Measurements from ENCODE around the gene CPN2.
A peak's percentile ranks its signal among the peaks of the same experiment; 100 is the strongest.

CPN2 gene

DNA sequence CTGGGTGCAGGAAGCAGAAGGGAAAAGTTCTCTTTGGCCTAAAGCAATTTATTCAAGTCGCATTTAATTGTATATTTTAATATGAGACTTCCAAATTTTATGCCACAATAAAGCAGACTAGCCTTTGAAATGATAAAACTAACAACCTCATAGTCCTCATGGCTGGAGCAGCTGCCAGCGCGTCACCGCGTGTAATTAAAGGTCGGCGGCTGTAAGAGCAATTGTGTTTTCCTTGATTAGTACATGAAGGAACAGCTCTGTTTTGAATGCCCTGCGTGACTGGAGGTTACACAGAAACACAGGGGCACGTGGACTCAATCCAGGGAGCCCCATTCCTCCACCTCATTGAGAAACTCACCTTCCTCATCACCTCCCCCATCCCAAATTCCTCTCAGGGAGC is 28.5 kb upstream of the CPN2 start:
- DNase-seq, result peak; percentile 74

DNA sequence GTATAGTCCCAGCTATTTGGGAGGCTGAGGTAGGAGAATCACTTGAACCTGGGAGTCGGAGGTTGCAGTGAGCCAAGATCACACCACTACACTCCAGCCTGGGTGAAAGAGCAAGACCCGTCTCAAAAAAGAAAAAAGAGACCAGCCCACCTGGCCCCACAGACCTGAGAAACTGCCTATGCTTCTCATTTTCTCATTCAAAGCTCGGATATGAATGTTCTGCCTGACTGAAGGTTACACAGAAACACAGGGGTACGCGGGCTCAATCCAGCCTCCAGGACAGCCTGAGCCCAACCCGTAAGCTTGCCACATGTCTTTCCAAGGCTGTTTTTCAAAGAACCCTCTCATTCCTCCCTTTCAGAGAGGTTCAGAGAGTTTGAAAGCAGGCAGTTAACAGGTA is 28.1 kb upstream of the CPN2 start:
- no peak for DNase-seq

DNA sequence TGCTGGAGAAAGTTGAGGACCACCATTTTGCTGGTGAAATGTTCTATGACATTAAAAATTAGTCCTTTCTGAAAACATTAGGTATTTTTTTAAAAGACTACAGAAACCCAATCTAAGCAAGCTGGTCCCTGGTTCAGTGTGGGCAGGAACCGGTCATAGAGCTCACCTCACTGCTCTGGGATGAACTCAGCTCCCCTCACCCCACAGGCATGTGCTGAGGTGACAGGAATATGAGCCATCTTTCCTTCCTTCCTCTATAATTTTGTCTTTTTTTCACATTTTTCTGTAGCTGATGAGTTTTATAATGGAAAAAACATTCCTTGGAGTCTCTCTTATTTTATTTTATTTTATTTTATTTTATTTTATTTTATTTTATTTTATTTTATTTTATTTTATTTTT is 26.6 kb upstream of the CPN2 start:
- no peak for DNase-seq

DNA sequence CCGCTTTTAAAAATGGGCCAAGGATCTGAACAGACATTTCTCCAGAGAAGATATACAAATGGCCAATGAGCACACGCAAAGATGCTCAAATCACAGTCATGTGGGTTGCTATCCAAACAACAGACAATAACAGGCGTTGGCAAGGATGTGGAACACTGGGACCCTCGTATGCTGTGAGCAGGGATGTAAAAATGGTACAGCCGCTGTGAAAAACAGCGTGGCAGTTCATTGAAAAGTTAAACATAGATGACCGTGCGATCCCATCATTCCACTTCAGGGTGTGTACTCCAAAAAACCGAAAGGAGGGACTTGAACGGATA is 25.1 kb upstream of the CPN2 start:
- no peak for DNase-seq

DNA sequence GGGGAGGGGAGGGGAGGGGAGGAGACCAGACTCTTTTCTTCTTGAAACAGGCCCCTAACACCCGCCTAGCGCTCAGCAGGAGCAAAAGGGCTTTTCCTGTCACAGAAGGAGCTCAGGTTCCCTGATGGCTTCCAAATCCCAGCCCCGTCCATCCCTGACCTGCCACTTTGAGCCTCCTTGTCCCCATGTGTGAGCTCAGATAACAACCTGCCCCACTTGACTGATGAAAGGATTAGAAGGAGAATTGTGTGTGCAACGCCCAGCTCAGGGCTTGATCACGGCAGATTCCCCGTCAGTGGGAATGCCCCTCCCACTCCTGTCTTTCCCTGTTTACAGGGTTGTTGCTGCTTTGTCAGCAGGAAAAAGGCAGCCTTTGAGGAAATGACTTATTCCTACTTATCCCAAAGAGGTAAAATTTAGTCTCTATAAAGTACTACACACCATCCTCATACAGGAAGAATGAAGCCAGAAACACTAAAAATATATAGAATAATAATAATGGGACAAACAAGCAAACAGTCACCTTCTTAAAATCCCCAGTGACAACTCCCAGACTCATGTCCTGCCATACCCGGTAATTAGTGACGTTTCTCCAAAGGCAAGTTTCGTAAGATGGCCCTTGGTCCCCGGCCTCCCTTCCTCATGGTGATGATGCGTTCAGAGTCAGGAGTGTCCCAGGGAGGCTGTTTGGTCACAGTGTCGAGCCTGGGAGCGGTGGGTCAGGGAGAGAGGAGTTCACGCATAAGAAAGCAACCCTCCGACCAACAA is 24.5 kb upstream of the CPN2 start:
- peak; percentile 65 for DNase-seq

DNA sequence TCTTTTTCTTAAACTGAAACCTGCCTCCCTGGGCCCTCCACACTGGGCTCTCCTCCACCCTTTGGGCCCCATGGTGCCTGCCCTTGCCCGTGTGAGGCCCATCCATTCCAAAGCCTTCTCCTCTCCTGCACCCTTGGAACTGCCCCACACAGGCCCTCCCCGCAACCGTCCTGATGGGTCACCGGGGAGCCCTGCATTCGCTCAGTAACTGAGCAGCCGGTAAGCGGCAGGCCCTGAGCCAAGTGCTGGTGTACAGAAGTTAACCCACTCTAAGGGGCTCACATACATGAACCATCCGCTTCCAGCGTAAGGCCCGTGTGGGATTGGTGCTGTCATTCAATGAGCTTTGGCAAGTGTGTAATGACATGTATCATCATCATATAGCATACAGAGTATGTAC is 23.8 kb upstream of the CPN2 start:
- DNase-seq, result no peak

DNA sequence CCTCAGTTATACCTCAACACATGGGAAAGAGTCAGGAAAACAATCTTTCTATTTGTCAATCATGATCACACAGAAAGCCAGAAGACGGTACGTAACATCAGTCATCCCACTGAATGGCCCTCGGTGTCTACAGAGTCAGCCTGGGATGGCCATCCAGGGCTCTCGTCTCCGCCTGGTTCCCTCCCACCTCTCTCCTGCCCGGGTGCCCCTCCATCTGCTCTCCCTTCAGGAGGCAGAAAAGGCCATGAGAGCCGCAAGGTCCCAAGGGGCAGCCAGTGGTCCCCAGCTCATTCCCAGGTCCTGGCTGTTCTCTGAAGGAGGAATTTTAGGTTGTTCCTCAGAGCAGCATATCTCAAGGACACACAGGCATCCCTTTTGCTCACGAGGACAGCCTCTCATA is 22.8 kb upstream of the CPN2 start:
- DNase-seq, result no peak

DNA sequence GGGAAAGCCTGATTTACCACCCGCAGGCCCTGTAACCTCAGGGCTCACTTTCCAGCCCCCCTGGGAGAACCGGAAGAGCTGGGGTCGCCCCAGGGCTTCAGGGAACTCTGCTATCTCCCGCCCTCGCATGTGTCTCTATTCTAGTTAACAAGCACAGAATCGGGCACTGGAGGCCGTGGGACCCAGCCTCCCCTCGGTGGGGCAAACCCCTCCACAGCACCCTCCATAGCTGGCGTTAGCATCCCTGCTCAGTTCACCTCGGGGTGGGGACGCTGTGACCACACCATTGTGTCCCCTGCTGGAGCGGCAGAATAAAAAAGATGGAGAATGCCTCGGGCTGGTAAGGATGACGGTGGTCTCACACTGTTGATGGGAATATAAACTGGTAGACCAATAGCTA is 21.9 kb upstream of the CPN2 start:
- no peak for DNase-seq

DNA sequence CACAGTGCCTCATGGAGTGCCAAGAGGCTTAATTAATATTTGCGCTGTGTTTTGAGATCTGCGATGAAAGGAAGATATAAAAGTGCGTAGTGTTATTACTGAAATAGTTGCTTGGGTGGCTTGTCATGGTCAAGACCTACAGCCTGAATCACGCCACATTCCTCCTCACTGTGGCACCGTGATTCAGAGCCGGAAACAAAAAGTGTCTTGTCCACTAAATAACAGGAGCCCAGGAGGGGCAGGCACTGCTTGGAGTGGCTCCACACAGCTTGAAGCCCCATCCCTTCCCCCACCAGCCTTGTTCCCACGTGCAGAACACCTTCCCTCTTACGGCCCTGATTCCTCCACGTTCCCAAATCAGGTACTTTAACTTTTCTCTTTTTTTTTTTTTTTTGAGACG is 19.6 kb upstream of the CPN2 start:
- no peak for DNase-seq

DNA sequence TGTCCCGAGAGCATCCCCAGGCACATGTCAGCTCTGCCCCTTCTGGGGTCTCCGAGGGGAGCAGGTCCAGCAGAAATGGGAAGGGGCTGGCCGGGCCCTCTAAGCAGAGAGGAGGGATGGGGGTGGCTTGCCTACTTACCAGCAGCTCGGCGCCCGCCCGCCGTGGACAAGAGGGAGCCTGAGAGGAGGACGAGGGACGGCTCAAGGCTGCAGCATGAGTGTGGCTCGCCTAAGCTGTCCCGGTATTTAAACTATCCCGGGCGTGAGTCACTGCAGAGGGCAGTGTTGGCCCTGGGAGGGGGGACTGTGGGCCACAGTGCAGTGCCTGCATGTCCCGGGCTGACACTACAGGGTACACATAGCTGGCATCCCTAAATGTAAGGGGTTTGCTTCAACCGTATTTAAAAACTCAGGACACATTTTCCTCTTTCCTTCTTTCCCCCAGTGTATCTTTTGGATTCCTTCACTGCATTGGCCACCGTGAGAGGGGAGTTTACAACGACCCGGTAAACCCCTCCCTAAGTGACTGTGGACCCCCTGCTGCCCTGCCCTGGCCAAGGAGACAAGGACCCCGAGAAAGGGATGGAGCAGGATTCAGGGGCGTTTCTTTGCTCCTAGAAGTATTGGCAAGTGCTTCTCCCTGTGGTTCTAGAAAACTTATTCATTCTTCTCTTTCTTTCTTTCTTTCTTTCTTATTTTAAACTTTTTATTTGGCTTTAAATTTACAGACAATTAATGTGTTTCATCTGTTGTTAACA is 18.6 kb upstream of the CPN2 start, which contains the start of gene LRRC15:
Gene LRRC15, minus strand, starts transcription at position 222 of the 758 bp plus-strand sequence. CDS start 8,700 bp downstream, outside the sequence.
- no peak for DNase-seq

DNA sequence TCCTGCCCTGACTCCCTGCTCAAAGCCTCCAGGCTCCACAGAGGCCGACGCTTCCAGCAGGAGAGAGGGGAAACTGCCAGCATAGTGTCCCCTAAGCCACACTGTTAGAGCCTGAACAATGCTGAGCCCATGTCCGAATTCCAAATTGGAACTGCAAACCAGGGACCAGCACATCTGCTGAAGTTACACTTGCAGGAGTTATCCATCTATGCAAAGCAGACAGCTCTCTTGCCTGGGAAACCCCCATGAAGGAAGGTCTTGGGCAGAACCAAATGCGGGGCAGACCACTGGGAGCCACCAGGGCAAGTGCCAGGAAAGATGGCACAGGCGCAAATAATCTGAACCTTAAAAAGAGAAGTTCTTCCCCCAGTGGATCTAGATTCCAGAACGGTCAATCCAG is 17.8 kb upstream of the CPN2 start:
- DNase-seq, result no peak

DNA sequence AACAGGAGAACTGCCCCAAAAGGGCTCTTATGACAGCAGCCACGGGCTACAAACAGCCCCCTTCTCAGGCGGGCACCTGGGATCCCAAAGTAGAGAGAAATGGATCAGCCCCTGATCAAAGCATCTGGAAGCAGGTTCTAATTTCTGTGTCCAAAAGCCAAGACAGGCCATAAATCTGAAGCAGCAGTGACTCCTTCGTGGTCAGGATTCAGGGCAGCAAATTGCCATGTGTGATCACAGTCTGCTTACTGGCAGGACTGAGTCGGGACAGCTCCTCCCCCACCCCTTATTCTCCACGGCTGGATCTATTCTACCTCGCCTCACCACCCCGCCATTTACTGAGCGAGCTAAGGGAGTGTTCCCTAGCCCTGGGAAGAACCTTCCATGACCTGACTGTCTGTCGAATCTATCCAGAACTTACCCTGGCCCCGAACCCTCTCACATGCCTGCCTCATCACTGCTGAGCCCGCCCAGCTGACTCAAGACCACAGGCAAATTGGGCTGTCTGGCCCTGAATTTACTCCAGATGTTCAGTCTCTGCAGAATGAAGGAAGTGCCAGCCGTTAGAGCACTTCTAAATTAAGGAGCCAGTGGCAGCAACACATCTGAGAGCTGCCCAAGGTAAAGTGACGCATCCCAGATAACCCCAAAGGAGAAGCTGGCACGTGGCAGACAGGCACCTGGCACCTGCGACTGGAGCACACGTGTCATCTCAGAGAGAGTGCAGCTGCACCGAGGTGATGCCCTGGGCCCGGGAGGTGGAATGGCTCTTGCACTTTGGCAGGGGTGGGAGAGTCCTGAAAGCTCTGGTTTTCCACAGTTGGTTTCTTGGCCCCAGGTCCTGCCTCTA is 17.1 kb upstream of the CPN2 start:
- no peak for DNase-seq

DNA sequence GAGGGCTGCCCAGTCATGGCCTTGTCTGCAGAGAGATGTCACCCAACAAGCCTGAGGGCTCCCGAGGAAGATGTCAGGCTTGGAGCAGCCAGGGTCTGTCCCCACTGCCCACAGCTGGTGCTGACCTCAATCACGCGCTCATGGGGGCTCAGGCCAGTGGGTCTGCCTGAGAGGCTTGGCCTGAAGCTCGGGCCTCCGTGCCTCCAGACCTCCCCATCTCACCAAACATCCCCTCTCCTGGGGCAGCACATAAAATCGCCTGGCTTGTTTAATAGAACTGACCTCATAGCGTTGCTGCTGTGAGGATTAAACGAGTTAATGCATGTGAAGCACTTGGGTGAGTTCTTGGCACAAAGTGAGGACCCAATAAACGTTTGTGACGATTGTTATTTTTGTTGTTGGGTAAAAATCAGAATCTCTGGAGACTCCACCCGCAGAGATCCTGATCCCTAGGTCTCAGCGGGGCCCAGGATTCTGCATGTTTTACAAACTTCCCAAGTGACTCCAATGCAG is 14.9 kb upstream of the CPN2 start:
- no peak for DNase-seq

DNA sequence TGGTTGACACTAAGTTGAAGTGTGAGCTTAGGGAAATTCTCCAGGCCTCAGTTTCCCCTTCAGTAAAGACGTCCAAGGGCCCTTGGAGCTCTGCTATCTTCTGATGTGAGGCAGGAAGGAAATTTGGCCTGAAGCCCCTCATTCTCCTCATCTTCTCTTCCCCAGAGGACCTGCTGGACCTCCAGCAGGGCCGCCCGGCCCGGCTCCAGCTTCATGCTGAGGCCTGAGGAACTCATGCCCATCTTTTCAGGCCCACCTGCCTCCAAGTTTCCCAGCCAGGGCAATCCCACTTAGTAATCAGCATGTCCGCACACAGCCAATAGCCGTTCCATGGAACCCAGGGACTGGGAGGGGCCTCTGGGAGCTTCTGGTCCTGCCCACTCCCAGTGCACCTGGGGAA is 14.4 kb upstream of the CPN2 start:
- DNase-seq, result no peak

DNA sequence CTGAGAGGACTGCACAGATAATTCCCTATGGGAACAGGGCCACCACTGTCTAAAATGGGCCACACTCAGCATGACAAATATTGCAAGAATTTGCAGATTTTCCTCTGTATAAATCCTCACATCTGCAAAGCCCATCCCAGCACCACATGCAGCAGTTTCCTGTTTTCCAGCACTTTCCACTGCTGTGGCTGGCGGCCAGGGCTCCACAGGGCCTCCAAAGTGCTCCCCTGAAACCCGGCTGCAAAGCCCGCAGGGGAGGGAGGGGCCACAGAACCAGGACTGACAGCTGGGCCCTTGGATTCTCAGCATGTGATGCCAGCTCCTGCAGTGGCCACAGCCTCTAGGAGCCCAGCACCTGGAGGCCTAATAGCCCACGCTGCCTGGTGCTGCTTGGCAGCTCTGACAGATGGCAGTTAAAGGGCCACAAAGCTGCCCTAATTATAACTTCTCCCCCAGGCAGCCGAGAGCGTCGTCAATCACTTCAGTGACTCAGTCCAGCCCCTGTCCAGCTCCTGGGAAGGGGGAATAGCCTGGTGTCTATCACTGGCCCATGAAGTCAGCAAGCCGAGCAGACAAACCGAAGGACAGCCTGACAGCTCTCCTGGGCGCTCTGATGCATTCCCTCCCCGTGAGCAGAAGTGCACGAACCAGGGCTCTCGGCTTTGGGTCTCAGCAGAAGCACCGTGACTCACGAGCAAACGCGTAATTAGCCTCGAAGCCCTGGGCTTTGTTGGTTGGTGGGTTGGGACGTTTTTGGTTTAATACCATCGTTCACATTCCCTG is 13.7 kb upstream of the CPN2 start:
- DNase-seq, result peak; percentile 100

DNA sequence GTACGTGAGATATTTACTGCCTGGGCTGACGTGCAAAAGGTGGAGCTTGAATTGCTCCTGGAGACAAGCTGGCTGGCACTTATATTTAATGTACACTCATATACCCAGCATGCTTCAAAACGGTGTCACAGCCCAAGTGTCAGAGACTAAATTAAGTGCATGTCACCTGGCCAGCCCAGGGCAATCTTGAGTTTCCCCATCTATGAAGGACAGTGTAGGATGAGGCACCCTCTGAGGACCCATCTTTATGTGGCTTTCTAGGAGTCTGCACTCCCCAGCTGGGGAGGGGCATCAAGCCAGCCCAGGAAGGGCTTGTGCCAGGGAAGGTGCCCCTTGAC is 13.2 kb upstream of the CPN2 start:
- DNase-seq, result no peak

DNA sequence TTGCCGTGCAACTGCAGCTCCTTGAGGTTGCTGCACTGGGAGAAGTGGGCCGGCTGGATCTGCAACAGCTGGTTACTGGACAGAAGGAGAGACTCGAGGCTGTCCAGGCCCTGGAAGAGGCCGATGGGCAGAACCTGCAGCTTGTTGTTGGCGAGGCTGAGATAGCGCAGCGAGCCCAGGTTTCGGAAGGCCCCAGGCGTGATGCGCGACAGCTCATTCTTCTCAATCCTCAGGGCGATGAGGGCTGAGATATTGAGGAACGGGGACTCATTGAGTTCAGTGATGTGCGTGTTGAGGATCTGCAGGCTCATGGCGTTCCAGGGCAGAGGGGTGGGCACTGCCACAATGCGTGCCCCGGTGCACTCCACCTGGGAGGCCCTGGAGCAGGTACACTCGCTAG is 9.4 kb upstream of the CPN2 start:
- DNase-seq, result no peak

DNA sequence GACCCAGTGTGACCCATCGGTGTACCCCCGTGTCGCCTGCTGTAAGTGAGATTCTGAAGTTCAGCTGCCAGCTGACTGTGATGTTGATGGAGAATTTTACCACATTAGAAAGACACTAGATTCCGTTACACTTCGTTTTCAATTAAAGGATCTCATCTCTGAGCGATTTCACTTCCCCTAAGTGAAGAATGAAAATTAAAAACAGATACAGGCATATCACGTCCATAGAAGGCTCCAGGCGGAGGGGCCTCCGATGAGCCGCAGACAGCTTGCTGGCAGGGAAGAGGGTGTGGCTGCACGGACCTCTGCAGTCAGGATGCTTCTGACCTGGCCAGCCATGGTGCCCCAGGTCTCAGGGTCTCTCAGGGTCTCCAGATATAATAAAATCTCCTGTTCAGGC is 6.6 kb upstream of the CPN2 start:
- no peak for DNase-seq

DNA sequence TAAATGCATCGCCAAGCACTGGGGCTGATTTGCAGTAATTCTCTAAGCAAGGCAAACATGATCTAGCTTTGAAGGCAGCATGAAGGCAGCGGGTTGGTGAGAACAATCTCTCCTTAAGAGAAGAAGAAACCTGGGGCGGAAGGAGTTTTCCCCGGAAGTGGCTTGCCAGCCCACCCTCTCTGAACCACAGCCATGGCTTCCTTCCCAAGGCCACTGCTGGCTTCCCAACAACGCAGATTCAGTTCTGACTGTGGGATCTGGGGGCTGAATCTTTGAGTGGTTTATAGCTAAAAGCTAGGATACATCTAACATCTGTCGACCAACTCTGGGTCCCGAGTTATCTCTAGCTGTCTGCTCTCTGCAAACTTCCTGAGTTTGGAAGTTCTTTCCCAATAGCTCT is 4.3 kb upstream of the CPN2 start:
- no peak for DNase-seq

DNA sequence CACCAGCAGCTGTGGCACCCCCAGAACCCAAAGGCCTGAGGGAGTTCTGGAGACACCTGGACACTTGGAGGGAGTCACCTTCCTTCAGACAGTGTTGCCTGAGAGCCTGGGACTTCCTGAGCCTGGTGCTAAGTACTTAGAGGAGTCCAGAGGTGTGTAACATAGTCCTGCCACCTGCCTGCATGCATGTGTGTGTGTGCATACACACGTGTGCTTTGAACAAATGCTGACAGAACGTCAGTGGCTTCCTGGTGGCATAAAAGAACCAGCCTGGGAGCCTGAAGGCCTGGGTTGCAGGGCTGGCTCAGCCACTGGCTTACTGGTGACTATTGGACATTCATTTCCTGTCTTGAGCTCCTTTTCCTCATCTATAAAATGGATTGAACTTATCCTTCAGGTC is 3.2 kb upstream of the CPN2 start:
- DNase-seq, result no peak

DNA sequence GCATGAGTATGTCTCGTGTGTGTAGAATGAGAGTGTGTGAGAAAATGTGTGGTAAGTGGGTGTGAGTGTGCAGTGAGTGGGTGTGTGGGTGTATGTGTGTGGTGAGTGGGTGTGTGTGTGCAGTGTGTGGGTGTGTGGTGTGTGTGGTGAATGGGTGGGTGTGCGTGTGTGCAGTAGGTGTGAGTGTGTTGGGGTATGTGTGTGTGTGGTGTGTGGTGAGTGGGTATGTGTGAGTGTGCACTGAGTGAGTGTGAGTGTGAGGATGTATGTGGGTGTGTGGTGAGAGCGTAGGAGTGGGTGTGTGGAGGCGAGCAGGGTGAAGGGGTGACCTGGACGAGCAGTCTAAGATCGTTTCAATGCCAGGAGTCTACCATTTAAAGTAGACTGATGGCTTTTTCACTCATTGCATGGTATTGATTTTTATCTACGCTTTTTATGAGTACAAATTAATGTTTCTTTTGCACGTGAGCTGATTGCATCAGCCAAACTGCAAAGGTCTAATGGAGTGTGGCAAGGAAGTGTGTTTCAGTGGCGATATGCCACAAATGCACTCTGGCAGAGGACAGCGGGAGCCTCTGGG is 1.6 kb upstream of the CPN2 start:
- no peak for DNase-seq

DNA sequence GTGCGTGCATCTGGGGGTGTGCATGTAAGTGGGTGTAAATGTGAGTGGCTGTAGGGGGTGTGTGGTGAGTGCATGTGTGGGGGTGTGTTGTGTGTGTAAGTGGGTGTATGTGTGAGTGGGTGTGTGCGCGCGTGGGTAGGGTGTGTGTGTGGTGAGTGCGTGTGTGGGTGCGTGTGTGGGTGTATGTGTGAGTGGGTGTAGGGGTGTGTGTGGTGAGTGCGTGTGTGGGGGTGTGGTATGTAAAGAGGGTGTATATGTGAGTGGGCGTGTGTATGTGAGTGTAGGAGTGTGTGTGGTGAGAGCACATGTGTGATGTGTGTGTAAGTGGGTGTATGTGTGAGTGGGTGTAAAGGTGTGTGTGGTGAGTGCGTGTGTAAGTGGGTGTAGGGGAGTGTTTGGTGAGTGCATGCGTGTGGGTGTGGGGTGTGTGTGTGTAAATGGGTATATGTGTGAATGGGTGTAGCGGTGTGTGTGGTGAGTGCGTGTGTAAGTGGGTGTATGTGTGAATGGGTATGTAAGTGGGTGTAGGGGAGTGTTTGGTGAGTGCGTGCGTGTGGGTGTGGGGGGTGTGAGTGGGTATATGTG is 916 bp upstream of the CPN2 start:
- no peak for DNase-seq
